ENCODE data around the gene NGRN.
A peak's percentile ranks its signal among the peaks of the same experiment; 100 is the strongest.
"Not testable (repeated sequence)": the region's sequence is repeated elsewhere in the genome, so short reads cannot be mapped to it uniquely, and the experiment has no call there.

NGRN gene

GRCh38 chr15:90278467-90278866, 13.0 kb downstream of the NGRN start:
- H3K36me3 Mint-ChIP-seq (ENCODE audit: insufficient read depth), result peaks cover 25% of the 10 kb centered on the region
- not testable (repeated sequence) for H3K9me3 Mint-ChIP-seq; DNase-seq; H3K4me1 Mint-ChIP-seq (ENCODE audit: low read depth in 2 of 2); ATAC-seq (replicated peaks); H3K4me3 Mint-ChIP-seq; H3K27me3 Mint-ChIP-seq; H3K27ac Mint-ChIP-seq

- H3K4me1 Mint-ChIP-seq (ENCODE audit: low read depth in 2 of 2); H3K9me3 Mint-ChIP-seq; H3K27me3 Mint-ChIP-seq; ATAC-seq (replicated peaks); DNase-seq; H3K4me3 Mint-ChIP-seq: not testable (repeated sequence)
- H3K27ac Mint-ChIP-seq, result peak overlapping the region in 1 of 2 donors; percentile 71
- peaks cover 11% of the 10 kb centered on the region for H3K36me3 Mint-ChIP-seq (ENCODE audit: insufficient read depth)
Observed at GRCh38 chr15:90280743-90281142, 15.3 kb downstream of the NGRN start.

DNA sequence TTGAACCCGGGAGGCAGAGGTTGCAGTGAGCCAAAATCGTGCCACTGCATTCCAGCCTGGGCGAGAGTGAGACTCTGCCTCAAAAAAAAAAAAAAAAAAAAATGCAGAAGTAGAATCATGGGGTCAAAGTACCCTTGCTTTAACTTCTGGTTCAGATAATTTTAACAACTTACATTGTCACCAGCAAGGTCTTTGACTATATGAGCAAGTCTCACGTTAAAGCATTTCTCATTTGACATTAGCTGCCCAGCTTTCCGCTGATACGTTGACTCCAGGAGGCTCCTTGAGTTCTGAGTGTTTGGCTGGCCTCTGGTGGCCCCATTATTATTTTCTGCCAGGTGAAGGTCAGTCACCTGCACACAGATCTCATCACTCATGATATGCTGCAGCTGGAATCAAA, 16.2 kb downstream of the NGRN start:
- not testable (repeated sequence) for ATAC-seq (replicated peaks); H3K36me3 Mint-ChIP-seq (ENCODE audit: insufficient read depth); H3K27ac Mint-ChIP-seq; H3K4me3 Mint-ChIP-seq; H3K4me1 Mint-ChIP-seq (ENCODE audit: low read depth in 2 of 2); DNase-seq; H3K27me3 Mint-ChIP-seq; H3K9me3 Mint-ChIP-seq

- no peaks in the 10 kb centered on the region for H3K9me3 Mint-ChIP-seq
- peak in 2 of 3 experiments; percentile 20 to 24 for DNase-seq
- no peaks in the 10 kb centered on the region for H3K36me3 Mint-ChIP-seq (ENCODE audit: insufficient read depth)
- peak; percentile 88 for ATAC-seq (replicated peaks)
- no peaks in the 10 kb centered on the region for H3K27me3 Mint-ChIP-seq
- no peaks in the 10 kb centered on the region for H3K4me1 Mint-ChIP-seq (ENCODE audit: low read depth in 2 of 2)
- no peak overlapping the region for H3K27ac Mint-ChIP-seq
- H3K4me3 Mint-ChIP-seq, result no peak overlapping the region
Observed at GRCh38 chr15:90286678-90287077, 21.2 kb downstream of the NGRN start.

- Mint-ChIP-seq H3K4me1 (ENCODE audit: low read depth in 2 of 2) (no peaks in the 10 kb centered on the region), H3K36me3 (ENCODE audit: insufficient read depth) (no peaks in the 10 kb centered on the region), H3K4me3 (no peak overlapping the region), H3K27me3 (no peaks in the 10 kb centered on the region), H3K9me3 (no peaks in the 10 kb centered on the region), H3K27ac (no peak overlapping the region)
- ATAC-seq (replicated peaks) (no peak), DNase-seq (no peak)
Observed at GRCh38 chr15:90287101-90287500, 21.6 kb downstream of the NGRN start.

DNA sequence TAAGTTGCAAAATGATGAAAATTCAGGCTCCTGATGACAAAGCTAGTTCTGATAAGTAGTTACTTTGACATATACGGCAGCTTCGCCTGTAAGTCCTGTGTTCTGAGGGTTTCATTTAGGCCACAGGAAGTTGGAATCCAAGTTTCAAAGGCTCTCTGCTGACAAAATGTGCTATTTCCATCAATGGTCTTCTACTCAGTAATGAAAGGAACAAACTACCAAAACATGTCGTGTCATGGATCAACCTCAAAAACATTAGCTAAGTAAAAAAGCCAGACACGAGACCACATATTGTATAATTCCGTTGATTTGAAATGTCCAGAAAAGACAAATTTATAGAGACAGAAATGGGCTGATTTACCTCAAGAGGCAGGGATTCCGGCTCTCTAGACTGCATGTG, 22.5 kb downstream of the NGRN start:
- Mint-ChIP-seq H3K27me3 (no peaks in the 10 kb centered on the region), H3K4me1 (ENCODE audit: low read depth in 2 of 2) (no peaks in the 10 kb centered on the region), H3K27ac (no peak overlapping the region), H3K4me3 (no peak overlapping the region), H3K36me3 (ENCODE audit: insufficient read depth) (no peaks in the 10 kb centered on the region), H3K9me3 (no peaks in the 10 kb centered on the region)
- ATAC-seq (replicated peaks) (no peak), DNase-seq (no peak)

GRCh38 chr15:90291679-90292356, 26.3 kb downstream of the NGRN start:
- H3K27ac Mint-ChIP-seq, result no peak overlapping the region
- DNase-seq, result no peak

GRCh38 chr15:90293040-90293810, 27.8 kb downstream of the NGRN start:
- H3K27ac Mint-ChIP-seq, result peak overlapping the region in 1 of 2 donors; percentile 51
- peak; percentile 59 for ATAC-seq (replicated peaks)
- H3K9me3 Mint-ChIP-seq; H3K4me1 Mint-ChIP-seq (ENCODE audit: low read depth in 2 of 2); H3K4me3 Mint-ChIP-seq; H3K36me3 Mint-ChIP-seq (ENCODE audit: insufficient read depth): not testable (repeated sequence)
- peak; percentile 66 to 76 (median 67) for DNase-seq
- peaks cover 7 to 18% of the 10 kb centered on the region in 2 donors for H3K27me3 Mint-ChIP-seq

More at GRCh38 chr15:90291679-90292356, 26.3 kb downstream of the NGRN start:
- H3K9me3 Mint-ChIP-seq, result no peaks in the 10 kb centered on the region
- peaks cover 5 to 7% of the 10 kb centered on the region in 2 donors for H3K4me1 Mint-ChIP-seq (ENCODE audit: low read depth in 2 of 2)
- H3K36me3 Mint-ChIP-seq (ENCODE audit: insufficient read depth), result no peaks in the 10 kb centered on the region
- ATAC-seq (replicated peaks), result no peak
- no peak overlapping the region for H3K4me3 Mint-ChIP-seq
- peaks cover 7 to 18% of the 10 kb centered on the region in 2 donors for H3K27me3 Mint-ChIP-seq

- Mint-ChIP-seq H3K27me3 (peaks cover 7 to 18% of the 10 kb centered on the region in 2 donors), H3K4me3 (no peak overlapping the region), H3K27ac (no peak overlapping the region), H3K36me3 (ENCODE audit: insufficient read depth) (no peaks in the 10 kb centered on the region), H3K9me3 (no peaks in the 10 kb centered on the region), H3K4me1 (ENCODE audit: low read depth in 2 of 2) (peaks cover 5 to 7% of the 10 kb centered on the region in 2 donors)
- DNase-seq (no peak), ATAC-seq (replicated peaks) (no peak)
Observed at GRCh38 chr15:90294159-90294558, 28.7 kb downstream of the NGRN start.

DNA sequence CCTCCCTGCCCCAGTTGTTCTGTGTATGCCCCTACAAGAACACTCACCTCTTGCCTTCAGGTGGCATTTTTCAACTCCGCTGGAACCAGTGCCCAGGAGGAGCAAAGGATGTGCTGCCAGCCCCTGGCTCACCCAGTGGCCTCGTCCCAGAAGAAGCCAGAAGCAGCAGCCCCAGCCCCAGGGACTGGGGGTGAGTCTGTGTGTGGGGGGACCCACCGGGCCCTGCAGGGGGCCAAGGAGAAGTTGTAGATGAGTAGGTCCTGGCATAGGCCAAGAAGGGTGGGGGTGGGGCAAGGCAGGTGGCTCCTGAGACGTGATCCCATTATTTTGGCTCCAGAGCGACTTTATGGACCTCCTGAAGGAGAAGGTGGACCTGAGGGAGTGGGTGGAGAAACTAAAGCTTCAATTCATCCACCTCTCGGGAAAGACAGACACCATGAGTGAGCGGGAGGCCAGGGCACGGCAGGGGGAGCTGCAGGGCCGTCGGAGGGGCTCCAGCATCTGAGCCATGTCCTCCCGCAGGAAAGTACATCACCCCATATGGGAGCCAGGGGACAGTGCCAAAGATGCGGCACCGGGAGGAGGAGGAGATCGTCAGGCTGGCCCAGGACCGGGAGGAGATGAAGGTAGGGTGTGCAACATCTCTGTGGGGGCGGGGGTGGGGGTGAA, 29.3 kb downstream of the NGRN start:
- ATAC-seq (replicated peaks) (no peak), DNase-seq (no peak)
- Mint-ChIP-seq H3K27ac (no peak overlapping the region), H3K9me3 (no peaks in the 10 kb centered on the region), H3K4me3 (no peak overlapping the region), H3K36me3 (ENCODE audit: insufficient read depth) (no peaks in the 10 kb centered on the region), H3K4me1 (ENCODE audit: low read depth in 2 of 2) (peaks cover 5 to 7% of the 10 kb centered on the region in 2 donors), H3K27me3 (peaks cover 7 to 18% of the 10 kb centered on the region in 2 donors)

- Mint-ChIP-seq H3K27ac (no peak overlapping the region), H3K27me3 (peaks cover 7 to 18% of the 10 kb centered on the region in 2 donors), H3K9me3 (no peaks in the 10 kb centered on the region), H3K4me1 (ENCODE audit: low read depth in 2 of 2) (peaks cover 5 to 7% of the 10 kb centered on the region in 2 donors), H3K36me3 (ENCODE audit: insufficient read depth) (no peaks in the 10 kb centered on the region), H3K4me3 (no peak overlapping the region)
- ATAC-seq (replicated peaks) (no peak), DNase-seq (no peak)
Observed at GRCh38 chr15:90295270-90295648, 29.8 kb downstream of the NGRN start.

DNA sequence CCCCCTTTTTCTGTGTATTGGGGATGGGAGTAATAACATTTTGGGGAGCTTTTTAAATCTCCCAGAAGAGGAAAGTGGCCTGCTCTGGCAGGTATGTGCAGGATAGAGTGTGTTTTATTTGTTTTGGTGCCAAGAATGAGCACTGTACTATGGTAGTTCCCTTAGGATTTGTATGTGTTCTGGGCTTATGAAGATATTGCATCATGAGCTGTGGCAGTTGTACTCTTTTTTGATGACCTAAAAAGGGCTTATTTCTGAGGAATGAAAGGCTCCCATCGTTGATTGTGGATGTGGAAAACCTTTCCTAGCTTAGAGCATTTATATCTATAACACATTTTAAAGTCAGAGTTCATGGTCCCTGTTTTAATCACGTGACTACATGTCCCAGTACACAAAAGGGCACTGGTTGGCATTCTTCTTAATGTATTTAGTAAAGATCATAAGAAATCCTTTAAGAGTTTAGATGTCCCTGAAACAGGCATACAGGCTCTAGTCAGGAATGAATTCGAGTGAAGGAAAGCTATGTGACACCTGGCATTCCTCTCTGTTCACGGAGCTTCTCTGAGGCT, 30.9 kb downstream of the NGRN start:
- H3K4me3 Mint-ChIP-seq, result not testable (repeated sequence)

DNA sequence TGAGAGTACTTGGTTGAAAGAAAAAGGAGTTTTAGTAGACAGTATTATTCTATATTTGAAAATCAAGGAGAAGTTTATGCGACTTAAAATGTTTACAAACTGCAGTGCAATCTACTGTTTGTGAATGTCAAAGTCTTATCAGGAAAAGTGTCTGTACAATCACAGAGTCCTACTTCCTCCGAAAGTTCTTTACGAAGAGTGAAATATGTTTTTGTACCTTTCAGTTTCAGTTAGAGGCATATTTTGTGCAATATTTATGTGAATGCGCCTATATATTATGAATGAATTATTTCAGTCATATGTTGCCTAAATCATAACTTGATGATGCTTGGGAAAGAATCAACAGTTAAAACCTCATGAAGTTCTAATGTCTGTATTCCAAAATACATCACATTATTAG, 31.5 kb downstream of the NGRN start:
- Mint-ChIP-seq H3K27me3 (peaks cover 7 to 18% of the 10 kb centered on the region in 2 donors), H3K4me3 (no peak overlapping the region), H3K27ac (no peak overlapping the region), H3K4me1 (ENCODE audit: low read depth in 2 of 2) (peaks cover 10 to 12% of the 10 kb centered on the region in 2 donors), H3K9me3 (no peaks in the 10 kb centered on the region), H3K36me3 (ENCODE audit: insufficient read depth) (no peaks in the 10 kb centered on the region)
- DNase-seq (no peak), ATAC-seq (replicated peaks) (no peak)

More for the DNA sequence above, 30.9 kb downstream of the NGRN start:
- not testable (repeated sequence) for ATAC-seq (replicated peaks); H3K36me3 Mint-ChIP-seq (ENCODE audit: insufficient read depth); H3K9me3 Mint-ChIP-seq; H3K27ac Mint-ChIP-seq; DNase-seq
- Mint-ChIP-seq H3K27me3 (peaks cover 7 to 18% of the 10 kb centered on the region in 2 donors), H3K4me1 (ENCODE audit: low read depth in 2 of 2) (peaks cover 10 to 12% of the 10 kb centered on the region in 2 donors)
